Stimulated activated CD4-positive, alpha-beta T cell treated with anti-CD3 and anti-CD28 coated beads, Interleukin-12 subunit alpha, Interleukin-12 subunit beta, amount 100 ng/mL, for 48 hours (primary cell): ENCODE measurements around the gene SLC2A4.

Source experiments
- DNase-seq, 3 donors: peaks; one replicate each; pipeline ENCODE4 v3.0.0-alpha.2; 2020; ENCODE audit warnings: low read depth in 2 of 3, low spot score in 1 of 3

Gene SLC2A4

GRCh38 chr17:7263801-7264078, 17.8 kb upstream of the SLC2A4 start:
- no peak for DNase-seq

DNA sequence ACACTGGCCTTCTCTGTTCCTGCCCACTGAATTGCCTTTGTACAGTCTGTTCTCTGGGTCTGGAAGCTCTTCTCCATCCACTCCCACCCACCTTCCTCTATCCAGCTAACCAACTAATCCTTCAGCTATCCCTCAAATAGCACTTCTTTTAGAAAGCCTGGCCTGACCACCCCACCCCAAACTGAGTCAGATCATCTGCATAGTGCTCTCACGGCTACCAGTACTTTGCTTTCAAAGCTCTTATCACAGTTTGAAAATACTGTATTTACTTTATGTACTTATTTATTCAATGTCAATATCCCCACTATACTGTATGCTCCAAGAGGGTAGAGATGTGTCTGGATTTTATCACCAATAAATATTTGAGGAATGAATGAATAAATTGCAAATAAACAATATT, 14.7 kb upstream of the SLC2A4 start:
- DNase-seq: no peak

DNA sequence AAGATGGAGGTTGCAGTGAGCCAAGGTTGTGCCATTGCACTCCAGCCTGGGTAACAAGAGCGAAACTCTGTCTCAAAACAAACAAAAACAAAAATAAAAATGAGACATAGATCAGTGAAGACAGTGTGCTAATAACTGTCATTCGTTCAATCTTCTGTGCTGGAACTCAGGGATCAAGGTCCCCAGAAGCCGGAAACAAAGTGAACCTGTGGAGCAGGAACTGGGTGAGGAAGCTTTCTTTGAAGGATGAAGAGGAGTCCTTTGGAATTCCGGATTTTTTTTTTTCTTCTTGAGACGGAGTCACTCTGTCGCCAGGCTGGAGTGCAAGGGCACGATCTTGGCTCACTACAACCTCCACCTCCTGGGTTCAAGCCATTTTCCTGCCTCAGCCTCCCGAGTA, 2.1 kb upstream of the SLC2A4 start:
- no peak for DNase-seq

DNA sequence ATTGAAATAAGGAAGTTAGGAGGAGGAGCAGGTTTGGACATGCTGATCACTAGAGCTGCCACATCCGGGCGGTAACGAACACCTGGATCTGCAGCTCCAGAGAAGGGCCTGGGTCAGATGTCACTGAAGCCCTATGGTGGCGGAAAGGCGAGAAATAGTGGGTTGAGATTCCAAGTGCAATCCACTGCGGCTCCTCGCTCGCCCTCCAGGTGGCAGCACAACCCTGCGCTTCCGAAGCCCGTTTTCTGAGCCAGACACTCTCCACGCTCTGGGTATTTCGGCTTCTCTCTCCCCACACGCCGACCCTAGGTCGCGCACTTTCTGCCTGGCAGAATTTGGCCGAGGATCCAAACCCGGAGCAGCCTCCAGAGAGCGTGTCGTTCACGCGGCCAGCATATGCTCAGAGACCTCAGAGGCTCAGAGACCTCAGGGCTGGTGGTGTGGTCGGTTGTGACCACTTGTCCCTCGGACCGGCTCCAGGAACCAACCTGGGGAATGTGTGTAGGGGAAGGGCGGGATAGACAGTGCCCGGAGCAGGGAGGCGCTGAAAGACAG, 922 bp upstream of the SLC2A4 start:
- DNase-seq: peak; percentile 77 to 86 (median 78)

- DNase-seq: no peak
Observed at GRCh38 chr17:7281953-7282751, 634 bp downstream of the SLC2A4 start.

DNA sequence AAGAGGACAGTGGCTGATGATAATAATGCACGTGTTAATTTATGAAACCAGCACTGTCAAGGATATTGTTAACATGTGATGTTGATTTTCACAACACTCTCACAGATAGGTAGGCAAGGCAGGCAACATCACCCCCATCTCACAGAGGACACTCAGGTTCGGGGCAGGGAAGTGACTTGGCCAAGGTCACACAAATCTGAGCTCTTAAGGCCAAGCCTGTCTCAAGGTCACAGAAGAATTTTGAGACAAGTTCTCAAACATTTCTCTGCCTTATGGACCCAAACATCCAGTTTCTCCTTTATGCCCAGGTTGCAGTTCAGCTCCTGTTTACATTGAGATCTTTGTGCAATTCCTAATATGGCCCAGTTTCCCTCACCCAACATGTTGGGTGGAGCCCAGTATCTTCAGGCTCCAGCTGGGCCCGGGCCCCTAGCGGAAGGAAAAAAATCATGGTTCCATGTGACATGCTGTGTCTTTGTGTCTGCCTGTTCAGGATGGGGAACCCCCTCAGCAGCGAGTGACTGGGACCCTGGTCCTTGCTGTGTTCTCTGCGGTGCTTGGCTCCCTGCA, 1.3 kb downstream of the SLC2A4 start:
- DNase-seq: no peak

GRCh38 chr17:7283471-7284216, 2.1 kb downstream of the SLC2A4 start:
- no peak for DNase-seq

DNA sequence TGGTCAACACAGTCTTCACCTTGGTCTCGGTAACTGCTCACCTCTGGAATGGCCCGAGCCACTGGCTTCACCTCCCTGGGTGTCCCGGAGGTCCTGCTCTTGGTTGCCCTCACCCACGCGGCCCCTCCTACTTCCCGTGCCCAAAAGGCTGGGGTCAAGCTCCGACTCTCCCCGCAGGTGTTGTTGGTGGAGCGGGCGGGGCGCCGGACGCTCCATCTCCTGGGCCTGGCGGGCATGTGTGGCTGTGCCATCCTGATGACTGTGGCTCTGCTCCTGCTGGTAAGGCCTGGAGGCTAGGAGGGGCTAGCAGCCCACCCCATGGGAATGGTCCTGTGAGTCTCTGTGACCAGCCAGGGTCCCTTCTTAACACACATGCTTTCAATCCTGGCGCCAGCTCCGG, 3.4 kb downstream of the SLC2A4 start:
- no peak for DNase-seq

DNA sequence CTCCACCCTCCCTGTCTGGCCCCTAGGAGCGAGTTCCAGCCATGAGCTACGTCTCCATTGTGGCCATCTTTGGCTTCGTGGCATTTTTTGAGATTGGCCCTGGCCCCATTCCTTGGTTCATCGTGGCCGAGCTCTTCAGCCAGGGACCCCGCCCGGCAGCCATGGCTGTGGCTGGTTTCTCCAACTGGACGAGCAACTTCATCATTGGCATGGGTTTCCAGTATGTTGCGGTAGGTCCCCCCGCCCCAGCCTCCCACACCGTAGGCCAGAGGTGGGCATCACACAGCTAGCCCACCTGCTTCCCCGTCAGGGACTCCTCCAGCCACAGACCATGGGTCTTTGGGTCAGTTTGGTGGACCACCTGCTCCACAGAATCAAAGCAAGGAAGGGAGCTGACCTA, 4.2 kb downstream of the SLC2A4 start:
- DNase-seq: no peak

GRCh38 chr17:7289256-7290032, 7.9 kb downstream of the SLC2A4 start:
- no peak for DNase-seq

GRCh38 chr17:7290166-7290565, 8.6 kb downstream of the SLC2A4 start:
- DNase-seq: no peak

- DNase-seq: no peak
Observed at GRCh38 chr17:7290685-7291084, 9.2 kb downstream of the SLC2A4 start.

- no peak for DNase-seq
Observed at GRCh38 chr17:7292194-7292593, 10.7 kb downstream of the SLC2A4 start.

- no peak for DNase-seq
Observed at GRCh38 chr17:7292729-7293128, 11.2 kb downstream of the SLC2A4 start.

GRCh38 chr17:7293159-7293558, 11.6 kb downstream of the SLC2A4 start:
- no peak for DNase-seq

DNA sequence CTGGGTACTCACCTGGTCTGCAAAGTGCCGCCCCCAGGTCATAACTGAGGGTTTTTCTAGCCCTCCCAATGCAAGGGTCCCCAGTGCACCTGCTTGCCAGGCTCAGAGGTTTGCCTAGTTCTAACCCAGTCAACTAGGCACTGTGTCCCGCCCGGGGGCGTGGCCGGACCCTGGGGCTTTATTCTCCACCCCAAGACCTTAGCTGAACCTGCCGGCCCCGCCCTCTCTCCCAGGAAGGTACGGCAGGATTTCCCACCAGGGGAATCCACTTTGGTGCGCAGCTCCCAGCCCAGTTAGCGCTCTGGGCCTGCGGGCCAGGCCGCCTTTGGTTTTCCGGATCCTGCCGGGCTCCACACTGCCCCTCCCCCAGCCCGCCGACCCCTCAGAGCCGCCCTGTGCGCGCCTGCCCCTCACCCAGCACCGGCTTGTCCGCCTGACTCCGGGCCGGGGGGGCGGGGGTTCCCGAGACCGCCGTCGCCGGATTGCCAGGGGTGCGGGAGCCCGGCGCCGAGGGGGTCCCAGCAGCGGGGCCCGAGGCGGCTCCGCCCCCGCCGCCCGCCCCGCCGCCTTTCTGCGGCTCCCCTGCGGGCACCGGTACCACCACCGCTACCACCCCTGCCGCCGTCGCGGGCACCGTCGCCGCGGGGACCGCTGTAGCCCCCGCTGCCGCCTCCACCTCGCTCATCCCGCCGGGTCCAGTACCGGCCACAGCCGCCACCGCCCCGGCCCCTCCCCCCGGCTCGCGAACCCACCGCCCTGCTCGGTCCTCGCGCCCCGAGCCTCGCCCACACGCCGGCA, 12.5 kb downstream of the SLC2A4 start:
- no peak for DNase-seq

DNA sequence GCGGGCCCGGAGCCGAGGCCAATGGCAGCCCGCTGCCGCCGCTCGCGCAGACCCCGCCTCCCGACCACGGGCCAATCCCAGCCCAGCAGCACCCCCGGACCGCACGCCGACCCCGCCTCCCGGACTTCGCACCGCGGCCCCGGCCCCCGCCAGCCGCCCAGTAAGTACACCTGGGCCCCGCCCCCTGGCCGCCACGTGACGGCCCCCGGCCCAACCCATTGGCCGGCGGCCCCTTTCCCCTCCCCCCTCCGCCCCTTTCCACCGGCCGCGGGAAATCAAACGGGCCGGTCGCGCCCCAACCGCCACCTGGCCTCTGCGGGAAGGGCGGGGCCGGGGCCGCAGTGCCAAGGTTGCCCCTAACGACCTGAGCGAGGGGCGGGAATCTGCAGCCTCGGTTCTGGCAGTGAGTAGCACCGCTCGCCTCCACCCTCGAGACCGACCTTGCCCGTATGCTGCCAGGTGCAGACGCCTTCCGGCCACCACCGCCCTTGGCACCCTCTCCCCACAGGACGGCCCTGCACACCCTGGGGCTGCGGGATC, 13.2 kb downstream of the SLC2A4 start, which contains the start of gene YBX2:
Gene YBX2, minus strand, starts transcription at position 26 of the 540 bp plus-strand sequence. CDS start 139 bp downstream, outside the sequence.
- peak; percentile 69 to 71 (median 70) for DNase-seq

DNA sequence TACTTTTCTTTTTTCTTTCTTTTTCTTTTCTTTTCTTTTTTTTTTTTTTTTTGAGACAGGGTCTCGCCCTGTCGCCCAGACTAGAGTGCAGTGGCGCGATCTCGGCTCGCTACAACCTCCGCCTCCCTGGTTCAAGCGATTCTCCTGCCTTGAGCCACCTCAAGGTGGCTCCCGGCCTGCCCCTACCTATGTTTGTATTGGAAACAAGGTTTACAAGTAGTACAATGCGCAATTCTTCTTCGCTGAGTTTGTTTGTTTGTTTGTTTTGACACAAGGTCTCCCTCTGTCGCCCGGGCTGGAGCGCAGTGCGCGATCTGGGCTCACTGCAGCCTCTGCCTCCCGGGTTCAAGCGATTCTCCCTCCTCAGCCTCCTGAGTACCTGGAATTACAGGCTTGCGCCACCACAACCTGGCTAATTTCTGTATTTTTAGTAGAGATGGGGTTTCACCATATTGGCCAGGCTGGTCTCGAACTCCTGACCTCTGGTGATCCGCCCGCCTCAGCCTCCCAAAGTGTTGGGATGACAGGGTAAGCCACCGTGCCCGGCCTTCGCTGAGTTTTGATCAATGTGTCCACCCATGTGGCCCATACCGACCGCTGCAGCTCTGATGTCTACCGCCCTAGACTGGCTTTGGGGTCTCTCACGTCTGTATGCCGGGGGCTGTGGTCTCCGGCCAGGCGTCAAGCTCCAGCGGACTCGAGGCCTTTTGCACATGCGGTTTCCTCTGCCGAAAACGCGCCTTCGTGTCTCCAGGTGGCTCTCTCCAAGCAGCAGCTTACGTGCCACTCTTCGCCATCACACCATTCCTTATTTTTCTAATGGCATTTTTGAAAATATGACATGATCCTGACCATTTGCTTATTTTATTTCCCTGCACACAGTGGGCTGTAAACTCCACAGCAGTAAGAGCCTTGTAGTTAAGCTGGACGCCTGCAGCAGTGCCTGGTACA, 14.0 kb downstream of the SLC2A4 start:
- DNase-seq: no peak
